CD14-positive monocyte (primary cell): ENCODE results near the gene ADAMTSL3. TPM values are rescaled to one million over a fixed set of nuclear protein-coding genes. Genes with fewer than 3 reads are reported as not detected.

Source experiments
- DNase-seq, 3 donors: peaks; one replicate each; pipeline ENCODE4 v3.0.0-alpha.2; 2011 to 2022
- H2AFZ ChIP-seq: 2 replicates; pipeline ENCODE4 v1.6.0; 2012; ENCODE audit warnings: mild to moderate bottlenecking, low read depth, low read length, inconsistent platforms; ENCODE audit not compliant: insufficient read depth, poor library complexity, severe bottlenecking
- H3K27ac ChIP-seq, 2 donors: 1 replicate in 1 of 2; 2 replicates in 1 of 2; pipeline ENCODE4 v1.5.1; 2012 to 2013; ENCODE audit warnings: low read length in 2 of 2, control low read depth in 1 of 2, inconsistent platforms in 1 of 2, low read depth in 1 of 2, mild to moderate bottlenecking in 1 of 2
- H3K27me3 ChIP-seq, 2 donors: one replicate each; pipeline versions ENCODE4 v1.6.0 to v1.6.1; 2011 to 2013; ENCODE audit warnings: low read length in 2 of 2; ENCODE audit not compliant: control insufficient read depth in 2 of 2, insufficient read depth in 2 of 2
- H3K36me3 ChIP-seq, 2 donors: replicated peaks in 1 of 2; 1 replicate in 1 of 2; 2 replicates in 1 of 2; pipeline versions ENCODE4 v1.5.1 to v1.6.1; 2012 to 2013; ENCODE audit warnings: low read length in 2 of 2, control low read depth in 1 of 2, inconsistent platforms in 1 of 2, mild to moderate bottlenecking in 1 of 2; ENCODE audit not compliant: insufficient read depth in 2 of 2, control insufficient read depth in 1 of 2
- H3K4me1 ChIP-seq, 2 donors: 1 replicate in 1 of 2; 2 replicates in 1 of 2; pipeline versions ENCODE4 v1.5.1 to v1.6.1; 2012 to 2013; ENCODE audit warnings: low read length in 2 of 2, control low read depth in 1 of 2, inconsistent platforms in 1 of 2, mild to moderate bottlenecking in 1 of 2, moderate library complexity in 1 of 2; ENCODE audit not compliant: insufficient read depth in 2 of 2, control insufficient read depth in 1 of 2
- H3K4me2 ChIP-seq: replicated peaks from 2 replicates; pipeline ENCODE3; 2012; ENCODE audit warnings: low read length, moderate library complexity, mild to moderate bottlenecking; ENCODE audit not compliant: poor library complexity, severe bottlenecking; ENCODE audit errors: extremely low read depth
- H3K4me3 ChIP-seq, 3 experiments: fragments of 200-600 bp in 1 of 3; sonication (generic) in 1 of 3; replicated peaks in 1 of 3; 1 replicate in 2 of 3; 2 replicates in 1 of 3; pipeline ENCODE4 v1.5.1; 2011 to 2013; ENCODE audit warnings: low read length in 3 of 3, mild to moderate bottlenecking in 3 of 3, control low read depth in 2 of 3, low read depth in 2 of 3, inconsistent platforms in 1 of 3, moderate library complexity in 1 of 3
- H3K79me2 ChIP-seq: 2 replicates; pipeline ENCODE4 v1.6.0; 2012; ENCODE audit warnings: mild to moderate bottlenecking, control low read depth, inconsistent platforms, low read length, moderate library complexity; ENCODE audit not compliant: insufficient read depth
- H3K9ac ChIP-seq: 2 replicates; pipeline ENCODE4 v1.6.0; 2017; ENCODE audit warnings: low read length, mild to moderate bottlenecking; ENCODE audit not compliant: insufficient read depth, poor library complexity, severe bottlenecking
- H3K9me3 ChIP-seq, 2 donors: replicated peaks in 1 of 2; 1 replicate in 1 of 2; 2 replicates in 1 of 2; pipeline versions ENCODE4 v1.5.1 to v1.6.1; 2012 to 2013; ENCODE audit warnings: low read length in 2 of 2, control low read depth in 1 of 2; ENCODE audit not compliant: control insufficient read depth in 1 of 2, insufficient read depth in 1 of 2
- H4K20me1 ChIP-seq: 2 replicates; pipeline ENCODE4 v1.6.0; 2012; ENCODE audit warnings: mild to moderate bottlenecking, low read length, control low read depth, moderate library complexity; ENCODE audit not compliant: insufficient read depth
- H3K27ac Mint-ChIP-seq, 7 donors: one replicate each; pipeline ENCODE4 v1.8.0; 2020; ENCODE audit warnings: mild to moderate bottlenecking in 7 of 7, mixed read lengths in 7 of 7, moderate library complexity in 6 of 7, inconsistent platforms in 2 of 7
- H3K27me3 Mint-ChIP-seq, 3 donors: one replicate each; pipeline ENCODE4 v1.8.0; 2021 to 2022; ENCODE audit warnings: low read depth in 3 of 3, mild to moderate bottlenecking in 3 of 3, mixed read lengths in 3 of 3, moderate library complexity in 3 of 3, inconsistent platforms in 1 of 3
- H3K36me3 Mint-ChIP-seq, 2 donors: one replicate each; pipeline ENCODE4 v1.8.0; 2020; ENCODE audit warnings: mixed read lengths in 2 of 2, inconsistent platforms in 1 of 2, mild to moderate bottlenecking in 1 of 2
- H3K4me1 Mint-ChIP-seq: one replicate; pipeline ENCODE4 v1.8.0; 2020; ENCODE audit warnings: mild to moderate bottlenecking, mixed read lengths
- H3K4me3 Mint-ChIP-seq, 2 donors: one replicate each; pipeline ENCODE4 v1.8.0; 2020; ENCODE audit warnings: mild to moderate bottlenecking in 2 of 2, mixed read lengths in 2 of 2, moderate library complexity in 1 of 2
- H3K9me3 Mint-ChIP-seq, 7 donors: one replicate each; pipeline ENCODE4 v1.8.0; 2020 to 2022; ENCODE audit warnings: mixed read lengths in 7 of 7, mild to moderate bottlenecking in 6 of 7, moderate library complexity in 6 of 7, inconsistent platforms in 2 of 7
- WGBS: methylation state at CpG from one replicate; pipeline ENCODE4 v1.1.5; 2013; ENCODE audit warnings: missing lambda C conversion rate; ENCODE audit not compliant: insufficient coverage; 5-methylcytosine and 5-hydroxymethylcytosine counted together
- intact Hi-C, 2 donors: fragments of 100-400 bp; cut with micrococcal nuclease; formaldehyde crosslinking; loops; one replicate each; pipeline versions ENCODE4 v1.15.0 to v1.15.1; 2023
- polyA plus RNA-seq, 3 donors: library from polyadenylated mRNA; depleted of rRNA in 1 of 3; unstranded in 2 of 3; stranded (reverse) in 1 of 3; fragments of 300-500 nt in 2 of 3; fragments of >200 nt in 1 of 3; fragmentation: Illumina TruSeq in 2 of 3; gene quantifications; 1 replicate in 2 of 3; 2 replicates in 1 of 3; pipeline ENCODE4 v1.2.3, GENCODE V29; 2012 to 2021
- TF ChIP-seq, protein P1 (sequence below): fragments of 200-600 bp; IDR thresholded peaks from one replicate; pipeline ENCODE4 v1.8.0; 2022; ENCODE audit warnings: antibody characterized with exemption, mild to moderate bottlenecking

ADAMTSL3 gene
- polyA plus RNA-seq, 3 donors: not detected

DNA sequence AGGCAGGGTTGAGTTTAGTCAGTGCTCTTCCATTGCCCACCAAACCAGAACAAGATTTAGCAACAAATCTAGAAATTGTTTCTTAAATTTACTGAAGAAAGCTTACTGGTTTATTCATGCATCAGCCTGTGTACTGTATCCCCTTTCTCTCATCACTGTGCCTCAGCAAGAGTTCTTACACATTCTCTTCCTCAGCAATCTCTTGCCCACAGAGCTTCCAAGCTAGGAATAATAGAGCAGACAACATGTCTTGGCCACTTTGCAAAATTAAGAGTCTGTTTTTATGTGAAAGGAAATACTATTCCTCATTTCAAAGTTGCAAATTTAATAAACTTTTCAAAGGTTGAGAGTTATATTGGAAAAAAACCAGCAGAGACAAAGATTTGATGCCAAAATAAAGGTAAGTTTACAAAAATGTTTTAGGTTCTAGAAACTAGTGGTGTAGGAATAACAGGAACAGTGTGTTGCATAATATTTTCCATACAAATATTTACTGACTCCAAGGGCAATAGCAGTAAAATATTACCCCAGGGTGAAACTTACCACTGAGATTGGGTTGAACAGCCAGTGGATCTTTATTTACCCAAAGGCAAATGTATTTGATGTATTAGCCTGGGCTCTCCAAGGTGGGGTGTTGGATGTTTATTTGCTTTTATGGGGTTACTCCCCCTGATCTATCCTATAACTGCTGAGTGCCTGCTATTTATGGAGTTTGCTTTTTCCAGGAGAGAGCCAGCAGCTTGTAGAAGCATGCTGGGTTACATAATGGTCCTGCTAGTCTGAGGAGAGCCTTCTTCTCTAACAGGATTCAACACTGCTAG is 276.7 kb downstream of the ADAMTSL3 start:
- H3K4me3 Mint-ChIP-seq: no peak overlapping the region
- H3K9me3 Mint-ChIP-seq: peaks cover 8 to 21% (median 12%) of the 10 kb centered on the region in 7 donors
- TF ChIP-seq, protein P1, sequence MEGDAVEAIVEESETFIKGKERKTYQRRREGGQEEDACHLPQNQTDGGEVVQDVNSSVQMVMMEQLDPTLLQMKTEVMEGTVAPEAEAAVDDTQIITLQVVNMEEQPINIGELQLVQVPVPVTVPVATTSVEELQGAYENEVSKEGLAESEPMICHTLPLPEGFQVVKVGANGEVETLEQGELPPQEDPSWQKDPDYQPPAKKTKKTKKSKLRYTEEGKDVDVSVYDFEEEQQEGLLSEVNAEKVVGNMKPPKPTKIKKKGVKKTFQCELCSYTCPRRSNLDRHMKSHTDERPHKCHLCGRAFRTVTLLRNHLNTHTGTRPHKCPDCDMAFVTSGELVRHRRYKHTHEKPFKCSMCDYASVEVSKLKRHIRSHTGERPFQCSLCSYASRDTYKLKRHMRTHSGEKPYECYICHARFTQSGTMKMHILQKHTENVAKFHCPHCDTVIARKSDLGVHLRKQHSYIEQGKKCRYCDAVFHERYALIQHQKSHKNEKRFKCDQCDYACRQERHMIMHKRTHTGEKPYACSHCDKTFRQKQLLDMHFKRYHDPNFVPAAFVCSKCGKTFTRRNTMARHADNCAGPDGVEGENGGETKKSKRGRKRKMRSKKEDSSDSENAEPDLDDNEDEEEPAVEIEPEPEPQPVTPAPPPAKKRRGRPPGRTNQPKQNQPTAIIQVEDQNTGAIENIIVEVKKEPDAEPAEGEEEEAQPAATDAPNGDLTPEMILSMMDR: no peak
- Histone ChIP-seq H3K4me3 (no peak overlapping the region), H3K27ac (no peak overlapping the region), H3K4me2 (no peak overlapping the region), H3K36me3 (no peaks in the 10 kb centered on the region), H3K27me3 (no peaks in the 10 kb centered on the region), H4K20me1 (no peaks in the 10 kb centered on the region), H2AFZ (no peak overlapping the region), H3K9me3 (peaks cover 9 to 10% of the 10 kb centered on the region in 2 donors), H3K4me1 (no peaks in the 10 kb centered on the region), H3K79me2 (no peaks in the 10 kb centered on the region), H3K9ac (no peak overlapping the region)
- H3K27ac Mint-ChIP-seq: no peak overlapping the region
- peaks cover 1 to 3% (median 2%) of the 10 kb centered on the region in 3 donors for H3K27me3 Mint-ChIP-seq
- intact Hi-C loops: no loop called here
- H3K36me3 Mint-ChIP-seq: no peaks in the 10 kb centered on the region
- DNase-seq: no peak
- H3K4me1 Mint-ChIP-seq: no peaks in the 10 kb centered on the region

DNA sequence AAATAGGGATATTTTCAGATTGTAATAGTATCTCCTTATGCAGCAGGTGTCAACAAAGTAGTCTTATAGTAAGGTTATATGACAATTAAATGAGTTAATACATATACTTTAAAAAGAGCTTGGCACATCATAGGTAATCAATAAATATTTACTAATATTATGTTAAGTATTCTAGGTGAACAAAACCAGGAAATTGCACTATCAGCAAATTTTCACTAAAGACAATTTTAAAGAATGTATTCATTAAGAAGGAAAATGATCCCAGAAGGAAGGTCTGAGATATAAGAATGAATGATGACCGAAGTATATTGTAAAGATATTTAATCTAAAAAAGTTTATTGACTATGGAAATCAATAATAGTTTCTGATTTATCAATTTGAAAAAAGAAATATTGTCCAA is 281.9 kb downstream of the ADAMTSL3 start:
- no peaks in the 10 kb centered on the region for H3K36me3 Mint-ChIP-seq

More for the DNA sequence above, 281.9 kb downstream of the ADAMTSL3 start:
- Histone ChIP-seq H3K4me3 (no peak overlapping the region), H3K79me2 (no peaks in the 10 kb centered on the region), H2AFZ (no peak overlapping the region), H3K9ac (no peak overlapping the region), H3K27ac (no peak overlapping the region), H3K4me2 (no peak overlapping the region), H3K4me1 (no peaks in the 10 kb centered on the region), H4K20me1 (no peaks in the 10 kb centered on the region), H3K9me3 (peaks cover 9 to 10% of the 10 kb centered on the region in 2 donors), H3K36me3 (no peaks in the 10 kb centered on the region), H3K27me3 (no peaks in the 10 kb centered on the region)
- Mint-ChIP-seq H3K4me3 (no peak overlapping the region), H3K27ac (no peak overlapping the region), H3K27me3 (peaks cover 0 to 4% (median 0%) of the 10 kb centered on the region in 3 donors), H3K4me1 (no peaks in the 10 kb centered on the region), H3K9me3 (peaks cover 8 to 16% (median 10%) of the 10 kb centered on the region in 7 donors)
- DNase-seq: no peak
- TF ChIP-seq, protein P1: no peak
- intact Hi-C loops: no loop called here
- WGBS: no CpG with 5 or more reads among the region's 1 CpG
